Stimulated activated naive CD8-positive, alpha-beta T cell treated with anti-CD3 and anti-CD28 coated beads, Interleukin-15, Interleukin-2, amounts not matched to agents 100 ng/mL and 50 ng/mL, for 24 hours (primary cell): ENCODE measurements around the gene VAMP1.
"Not testable (repeated sequence)": the region's sequence is repeated elsewhere in the genome, so short reads cannot be mapped to it uniquely, and the experiment has no call there.

ENCODE experiments used
- H3K27ac Mint-ChIP-seq: one replicate; pipeline ENCODE4 v1.8.0; 2021; ENCODE audit warnings: mild to moderate bottlenecking, mixed read lengths
- H3K27me3 Mint-ChIP-seq: one replicate; pipeline ENCODE4 v1.8.0; 2021; ENCODE audit warnings: mixed read lengths
- H3K36me3 Mint-ChIP-seq: one replicate; pipeline ENCODE4 v1.8.0; 2021; ENCODE audit warnings: low read depth, mixed read lengths
- H3K4me1 Mint-ChIP-seq: one replicate; pipeline ENCODE4 v1.8.0; 2021; ENCODE audit warnings: low read depth, mixed read lengths
- H3K4me3 Mint-ChIP-seq: one replicate; pipeline ENCODE4 v1.8.0; 2021; ENCODE audit warnings: mild to moderate bottlenecking, mixed read lengths
- H3K9me3 Mint-ChIP-seq: one replicate; pipeline ENCODE4 v1.8.0; 2021; ENCODE audit warnings: mixed read lengths

VAMP1 gene

DNA sequence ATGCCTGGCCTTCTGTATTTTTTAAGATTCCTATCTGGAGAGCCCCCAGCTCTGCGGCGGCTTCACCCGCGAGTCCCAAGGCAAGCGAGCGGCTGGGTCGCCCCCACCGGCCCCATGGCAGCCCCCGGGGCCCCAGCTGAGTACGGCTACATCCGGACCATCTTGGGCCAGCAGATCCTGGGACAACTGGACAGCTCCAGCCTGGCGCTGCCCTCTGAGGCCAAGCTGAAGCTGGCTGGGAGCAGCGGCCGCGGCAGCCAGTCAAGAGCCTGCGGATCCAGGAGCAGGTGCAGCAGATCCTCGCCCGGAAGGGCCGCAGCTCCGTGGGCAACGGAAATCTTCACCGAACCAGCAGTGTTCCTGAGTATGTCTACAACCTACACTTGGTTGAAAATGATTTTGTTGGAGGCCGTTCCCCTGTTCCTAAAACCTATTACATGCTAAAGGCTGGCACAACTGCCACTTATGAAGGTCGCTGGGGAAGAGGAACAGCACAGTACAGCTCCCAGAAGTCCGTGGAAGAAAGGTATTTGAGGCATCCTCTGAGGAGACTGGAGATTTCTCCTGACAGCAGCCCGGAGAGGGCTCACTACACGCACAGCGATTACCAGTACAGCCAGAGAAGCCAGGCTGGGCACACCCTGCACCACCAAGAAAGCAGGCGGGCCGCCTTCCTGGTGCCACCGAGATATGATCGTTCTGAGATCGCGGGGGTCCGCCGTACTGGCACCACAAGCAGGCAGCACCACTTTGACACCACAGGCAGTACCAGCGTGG, 7.3 kb upstream of the VAMP1 start:
- not testable (repeated sequence) for H3K27ac Mint-ChIP-seq, H3K4me1 Mint-ChIP-seq, H3K4me3 Mint-ChIP-seq, H3K9me3 Mint-ChIP-seq, H3K36me3 Mint-ChIP-seq, H3K27me3 Mint-ChIP-seq

DNA sequence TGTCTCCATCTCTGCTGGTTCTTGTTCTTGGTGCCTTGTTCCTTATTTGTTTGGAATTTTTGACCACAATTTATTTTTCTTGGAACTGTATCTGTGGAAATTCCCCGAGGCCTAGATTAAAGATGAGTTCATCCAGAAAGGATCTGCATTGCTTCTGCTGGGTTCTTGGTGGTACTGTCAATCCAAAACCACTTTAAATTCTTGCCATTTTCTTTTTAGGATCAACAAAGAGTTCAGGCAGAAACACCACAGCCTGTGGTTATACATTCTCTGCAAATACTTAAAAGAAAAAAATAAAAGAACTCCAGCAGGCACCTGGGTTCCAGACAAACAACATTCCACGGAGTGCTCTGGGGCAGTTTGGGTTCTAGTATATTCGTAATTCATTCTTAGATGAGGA, 6.0 kb upstream of the VAMP1 start:
- Mint-ChIP-seq H3K27ac (no peak overlapping the region), H3K4me1 (peaks cover 8% of the 10 kb centered on the region), H3K36me3 (no peaks in the 10 kb centered on the region), H3K4me3 (no peak overlapping the region), H3K9me3 (no peaks in the 10 kb centered on the region), H3K27me3 (no peaks in the 10 kb centered on the region)

DNA sequence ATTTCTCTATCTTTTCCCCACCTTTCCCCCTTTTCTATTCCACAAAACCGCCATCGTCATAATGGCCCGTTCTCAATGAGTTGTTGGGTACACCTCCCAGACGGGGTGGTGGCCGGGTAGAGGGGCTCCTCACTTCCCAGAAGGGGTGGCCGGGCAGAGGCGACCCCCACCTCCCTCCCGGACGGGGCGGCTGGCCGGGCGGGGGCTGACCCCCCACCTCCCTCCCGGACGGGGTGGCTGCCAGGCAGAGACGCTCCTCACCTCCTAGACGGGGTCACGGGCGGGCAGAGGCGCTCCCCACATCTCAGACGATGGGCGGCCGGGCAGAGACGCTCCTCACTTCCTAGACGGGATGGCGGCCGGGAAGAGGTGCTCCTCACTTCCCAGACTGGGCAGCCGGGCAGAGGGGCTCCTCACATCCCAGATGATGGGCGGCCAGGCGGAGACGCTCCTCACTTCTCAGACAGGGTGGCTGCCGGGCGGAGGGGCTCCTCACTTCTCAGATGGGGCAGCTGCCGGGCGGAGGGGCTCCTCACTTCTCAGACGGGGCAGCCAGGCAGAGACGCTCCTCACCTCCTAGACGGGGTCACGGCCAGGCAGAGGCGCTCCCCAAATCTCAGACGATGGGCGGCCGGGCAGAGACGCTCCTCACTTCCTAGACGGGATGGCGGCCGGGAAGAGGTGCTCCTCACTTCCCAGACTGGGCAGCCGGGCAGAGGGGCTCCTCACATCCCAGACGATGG, 4.9 kb upstream of the VAMP1 start:
- H3K4me3 Mint-ChIP-seq, H3K27ac Mint-ChIP-seq, H3K9me3 Mint-ChIP-seq, H3K27me3 Mint-ChIP-seq, H3K36me3 Mint-ChIP-seq: not testable (repeated sequence)
- H3K4me1 Mint-ChIP-seq: peaks cover 16% of the 10 kb centered on the region

DNA sequence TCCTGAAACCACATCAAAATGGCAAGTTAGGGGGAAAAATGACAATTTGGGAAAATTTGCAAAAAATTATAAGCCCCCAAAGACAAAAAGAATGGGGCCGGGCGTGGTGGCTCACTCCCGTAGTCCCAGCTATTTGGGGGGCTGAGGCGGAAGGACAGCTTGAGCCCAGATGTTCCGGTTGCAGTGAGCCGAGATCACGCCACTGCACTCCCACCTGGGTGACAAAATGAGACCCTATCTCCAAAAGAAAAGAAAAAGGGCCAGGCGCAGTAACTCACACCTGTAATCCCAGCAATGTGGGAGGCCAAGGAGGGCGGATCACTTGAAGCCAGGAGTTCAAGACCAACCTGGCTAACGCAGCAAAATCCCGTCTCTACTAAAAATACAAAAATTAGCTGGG, 2.0 kb upstream of the VAMP1 start:
- H3K36me3 Mint-ChIP-seq: peaks cover 25% of the 10 kb centered on the region
- H3K27me3 Mint-ChIP-seq: no peaks in the 10 kb centered on the region
- peaks cover 41% of the 10 kb centered on the region for H3K4me1 Mint-ChIP-seq
- H3K9me3 Mint-ChIP-seq: no peaks in the 10 kb centered on the region
- H3K27ac Mint-ChIP-seq: no peak overlapping the region
- no peak overlapping the region for H3K4me3 Mint-ChIP-seq

DNA sequence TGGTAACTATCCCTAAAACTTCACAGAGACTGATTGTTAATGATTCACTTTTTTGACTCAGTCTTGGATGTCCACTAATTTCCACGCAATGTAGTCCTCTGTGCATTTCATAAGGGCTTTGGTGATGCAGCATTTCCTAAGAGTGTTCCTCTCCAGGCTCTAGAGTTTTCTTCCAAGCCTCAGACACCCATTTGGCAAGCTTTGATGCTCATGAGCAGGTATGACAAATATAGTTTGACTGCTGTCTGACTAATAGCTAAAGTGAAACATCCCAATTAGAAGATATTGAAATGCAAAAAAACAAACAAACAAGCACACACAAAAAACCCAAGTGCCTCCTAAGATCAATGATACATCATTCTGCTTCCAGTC, 1.5 kb upstream of the VAMP1 start:
- Mint-ChIP-seq H3K36me3 (peaks cover 30% of the 10 kb centered on the region), H3K9me3 (no peaks in the 10 kb centered on the region), H3K4me1 (peaks cover 46% of the 10 kb centered on the region), H3K4me3 (no peak overlapping the region), H3K27ac (no peak overlapping the region), H3K27me3 (no peaks in the 10 kb centered on the region)

DNA sequence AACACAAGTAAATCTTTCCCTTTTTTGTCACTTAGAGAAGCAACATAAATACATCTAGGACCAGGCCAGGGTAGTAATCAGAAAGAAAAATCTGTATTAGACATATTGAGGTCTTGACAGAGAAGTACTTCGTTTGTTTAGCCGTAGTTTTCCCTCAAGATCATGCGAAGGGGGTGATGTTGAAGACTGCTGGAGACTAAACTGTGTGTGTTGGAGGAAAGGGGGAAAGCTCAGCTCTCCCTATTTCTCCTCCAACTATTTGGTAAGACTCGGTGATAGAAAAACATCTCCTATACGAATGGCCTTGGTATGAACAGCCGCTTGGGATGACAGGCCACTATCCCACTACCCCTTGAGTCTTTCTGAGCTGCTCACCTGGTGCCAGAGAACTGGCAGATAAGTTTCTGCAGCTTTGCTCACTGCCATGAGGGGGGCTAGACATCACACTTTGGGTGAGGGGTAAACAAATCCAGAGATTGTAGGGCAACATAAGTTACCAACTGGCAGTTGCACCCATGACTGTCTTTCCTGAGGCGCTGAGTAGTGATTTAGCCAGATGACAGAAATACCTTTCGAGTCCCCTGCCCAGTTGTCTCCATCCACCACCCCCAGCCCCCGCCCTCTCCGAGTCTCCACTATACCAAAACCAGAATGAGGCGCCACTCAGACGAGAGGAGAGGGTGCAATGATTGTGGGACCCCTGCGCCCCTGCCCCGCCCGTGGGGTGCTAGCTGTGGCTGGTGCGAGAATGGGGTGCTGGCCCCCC, 685 bp downstream of the VAMP1 start:
- Mint-ChIP-seq H3K27me3 (no peaks in the 10 kb centered on the region), H3K27ac (peak overlapping the region; percentile 85), H3K9me3 (no peaks in the 10 kb centered on the region), H3K4me1 (peaks cover 67% of the 10 kb centered on the region), H3K4me3 (peak overlapping the region; percentile 95), H3K36me3 (peaks cover 50% of the 10 kb centered on the region)

DNA sequence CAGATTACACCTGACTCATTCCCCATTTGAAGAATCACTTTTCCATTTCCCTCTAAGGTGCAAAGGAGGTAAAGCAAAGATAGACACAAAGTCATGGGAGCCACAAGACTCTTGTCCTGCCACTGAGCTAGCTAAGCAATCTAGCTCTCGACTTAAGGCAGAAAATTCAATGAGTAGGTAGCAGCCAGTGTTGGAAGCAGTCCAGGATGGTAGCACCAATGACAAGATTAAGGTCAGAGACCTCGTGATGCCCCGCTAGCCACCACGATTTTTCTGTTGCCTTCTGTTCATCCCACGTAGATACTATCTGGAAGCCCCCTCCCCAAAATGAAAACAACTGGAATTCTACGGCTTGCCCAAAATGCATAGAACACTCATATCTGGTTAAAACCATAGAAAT, 1.4 kb downstream of the VAMP1 start:
- Mint-ChIP-seq H3K9me3 (no peaks in the 10 kb centered on the region), H3K4me3 (peak overlapping the region; percentile 95), H3K27me3 (no peaks in the 10 kb centered on the region), H3K4me1 (peaks cover 74% of the 10 kb centered on the region), H3K27ac (peak overlapping the region; percentile 85), H3K36me3 (peaks cover 57% of the 10 kb centered on the region)

DNA sequence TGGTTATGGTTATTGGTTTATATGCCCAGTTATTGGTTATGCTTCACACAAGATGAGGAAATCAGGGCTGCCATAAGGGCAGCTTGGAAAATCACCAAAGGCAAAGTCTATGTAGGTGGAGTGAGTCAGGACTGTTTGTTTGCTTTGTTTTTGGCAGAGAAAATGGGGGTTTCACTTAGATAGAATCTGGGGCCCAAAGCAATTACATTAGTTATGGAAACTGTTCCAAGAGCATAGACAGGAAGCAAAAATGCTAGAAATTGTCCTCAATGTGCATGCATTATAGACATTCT, 2.2 kb downstream of the VAMP1 start:
- no peaks in the 10 kb centered on the region for H3K27me3 Mint-ChIP-seq
- H3K4me1 Mint-ChIP-seq: peaks cover 82% of the 10 kb centered on the region
- peak overlapping the region; percentile 95 for H3K4me3 Mint-ChIP-seq
- H3K27ac Mint-ChIP-seq: peak overlapping the region; percentile 85
- H3K9me3 Mint-ChIP-seq: no peaks in the 10 kb centered on the region
- H3K36me3 Mint-ChIP-seq: peaks cover 66% of the 10 kb centered on the region

DNA sequence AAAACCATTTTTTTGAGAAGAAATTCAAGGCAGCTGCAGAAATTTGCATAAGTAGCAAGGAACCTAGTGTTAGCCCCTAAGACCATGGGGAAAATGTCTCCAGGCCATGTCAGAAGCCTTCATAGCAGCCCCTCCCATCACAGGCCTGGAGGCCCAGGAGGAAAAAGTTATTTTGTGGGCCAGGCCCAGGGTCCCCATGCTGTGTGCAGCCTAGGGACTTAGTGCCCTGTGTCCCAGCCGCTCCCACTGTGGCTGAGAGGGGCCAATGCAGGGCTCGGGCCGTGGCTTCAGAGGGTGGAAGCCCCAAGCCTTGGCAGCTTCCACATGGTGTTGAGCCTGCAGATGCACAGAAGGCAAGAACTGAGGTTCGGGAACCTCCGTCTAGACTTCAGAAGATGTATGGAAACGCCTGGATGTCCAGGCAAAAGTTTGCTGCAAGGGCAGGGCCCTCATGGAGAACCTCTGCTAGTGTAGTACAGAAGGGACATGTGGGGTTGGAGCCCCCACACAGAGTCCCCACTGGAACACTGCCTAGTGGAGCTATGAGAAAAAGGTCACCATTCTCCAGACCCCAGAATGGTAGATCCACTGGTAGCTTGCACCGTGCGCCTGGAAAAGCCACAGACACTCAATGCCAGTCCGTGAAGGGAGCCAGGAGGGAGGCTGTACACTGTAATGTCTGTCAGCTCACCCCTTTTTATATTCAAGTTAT, 2.8 kb downstream of the VAMP1 start:
- Mint-ChIP-seq H3K36me3 (peaks cover 71% of the 10 kb centered on the region), H3K4me3 (peak overlapping the region; percentile 95), H3K27ac (peak overlapping the region; percentile 85), H3K4me1 (peaks cover 87% of the 10 kb centered on the region)
- not testable (repeated sequence) for H3K9me3 Mint-ChIP-seq, H3K27me3 Mint-ChIP-seq

DNA sequence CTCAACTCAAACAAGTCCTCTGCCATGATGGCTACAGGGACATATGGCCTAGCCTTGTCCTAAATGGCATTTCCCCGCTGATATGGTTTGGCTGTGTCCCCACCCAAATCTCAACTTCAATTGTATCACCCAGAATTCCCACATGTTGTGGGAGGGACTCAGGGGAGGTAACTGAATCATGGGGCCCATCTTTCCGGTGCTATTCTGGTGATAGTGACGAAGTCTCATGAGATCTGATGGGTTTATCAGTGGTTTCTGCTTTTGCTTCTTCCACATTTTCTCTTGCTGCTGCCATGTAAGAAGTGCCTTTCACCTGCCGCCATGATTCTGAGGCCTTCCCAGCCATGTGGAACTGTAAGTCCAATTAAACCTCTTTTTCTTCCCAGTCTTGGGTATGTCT, 3.7 kb downstream of the VAMP1 start:
- not testable (repeated sequence) for H3K27me3 Mint-ChIP-seq, H3K9me3 Mint-ChIP-seq
- Mint-ChIP-seq H3K4me1 (peaks cover 91% of the 10 kb centered on the region), H3K36me3 (peaks cover 80% of the 10 kb centered on the region), H3K27ac (peak overlapping the region; percentile 85), H3K4me3 (peak overlapping the region; percentile 95)

DNA sequence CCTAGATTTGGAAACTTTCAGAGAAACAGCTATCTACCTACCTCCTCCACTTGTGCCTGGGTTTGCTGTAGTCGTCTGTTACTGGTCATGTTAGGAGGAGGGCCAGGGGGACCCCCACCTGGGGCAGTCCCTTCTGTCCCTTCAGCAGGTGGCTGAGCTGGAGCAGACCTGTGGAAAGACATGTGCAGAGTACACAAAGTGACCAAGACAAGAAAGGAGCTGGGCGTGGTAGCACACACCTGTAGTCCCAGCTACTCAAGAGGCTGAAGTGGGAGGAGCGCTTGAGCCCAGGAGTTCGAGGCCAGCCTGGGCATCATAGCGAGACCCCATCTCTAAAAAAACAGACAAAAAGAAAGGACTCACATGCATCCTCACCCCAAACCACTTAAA, 4.3 kb downstream of the VAMP1 start:
- H3K36me3 Mint-ChIP-seq: peaks cover 86% of the 10 kb centered on the region
- H3K27me3 Mint-ChIP-seq: no peaks in the 10 kb centered on the region
- H3K4me3 Mint-ChIP-seq: peak overlapping the region; percentile 95
- peaks cover 92% of the 10 kb centered on the region for H3K4me1 Mint-ChIP-seq
- H3K9me3 Mint-ChIP-seq: no peaks in the 10 kb centered on the region
- H3K27ac Mint-ChIP-seq: peak overlapping the region; percentile 85

DNA sequence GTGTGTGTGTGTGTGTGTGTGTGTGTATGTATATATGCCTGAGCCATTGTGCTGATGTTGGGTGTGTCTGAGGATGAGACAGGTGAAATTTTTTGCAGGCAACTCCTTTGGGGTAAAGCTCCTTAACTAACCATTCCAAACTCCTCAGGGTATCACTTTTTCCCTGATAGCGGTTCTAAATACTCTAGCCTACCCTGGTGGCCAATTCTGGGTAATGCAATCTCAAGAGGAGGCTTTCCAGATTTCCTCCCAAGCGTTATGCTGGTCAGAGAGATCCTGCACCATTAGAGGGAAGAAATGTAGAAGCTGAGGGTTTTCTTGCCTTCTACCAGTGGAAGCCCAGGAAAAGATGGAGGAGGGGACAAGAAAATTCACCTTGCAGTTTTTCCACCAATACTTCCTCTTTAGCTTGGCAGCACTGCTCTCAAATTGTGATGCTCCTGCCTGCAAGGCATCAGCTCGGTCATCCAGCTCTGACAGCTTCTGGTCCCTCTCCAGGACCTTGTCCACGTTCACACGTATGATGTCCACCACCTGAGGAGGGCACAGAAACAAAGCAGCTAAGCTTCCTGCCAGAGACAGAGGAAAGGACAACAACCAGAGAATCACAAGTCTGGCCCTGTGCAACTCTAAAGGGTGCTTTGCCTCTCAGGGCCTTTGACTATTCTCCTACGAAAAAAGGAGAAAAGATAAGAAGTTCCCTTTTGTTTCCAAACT, 4.9 kb downstream of the VAMP1 start:
- peak overlapping the region; percentile 87 for H3K27ac Mint-ChIP-seq
- H3K36me3 Mint-ChIP-seq: peaks cover 92% of the 10 kb centered on the region
- H3K27me3 Mint-ChIP-seq: no peaks in the 10 kb centered on the region
- H3K4me3 Mint-ChIP-seq: peak overlapping the region; percentile 68
- H3K4me1 Mint-ChIP-seq: peaks cover 92% of the 10 kb centered on the region
- H3K9me3 Mint-ChIP-seq: no peaks in the 10 kb centered on the region

DNA sequence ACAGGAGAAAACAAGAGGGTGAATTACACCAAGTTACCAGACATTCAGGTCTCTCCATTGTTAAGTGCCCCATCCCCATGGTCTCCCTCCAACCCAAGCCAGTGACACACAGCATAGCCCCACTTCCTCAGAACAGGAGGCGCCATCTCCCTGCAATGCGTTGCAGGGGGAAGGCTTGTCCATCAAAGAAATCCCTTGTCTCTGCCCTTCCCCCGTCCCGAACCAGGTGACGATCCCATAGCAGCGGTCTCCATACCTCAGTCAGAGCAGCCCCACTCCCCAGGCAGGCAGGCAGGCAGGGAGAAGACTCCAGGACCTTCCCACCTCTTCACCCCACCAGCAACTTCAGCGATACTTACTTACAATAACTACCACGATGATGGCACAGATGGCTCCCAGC, 5.9 kb downstream of the VAMP1 start:
- Mint-ChIP-seq H3K9me3 (no peaks in the 10 kb centered on the region), H3K4me1 (peaks cover 97% of the 10 kb centered on the region), H3K36me3 (peaks cover 96% of the 10 kb centered on the region), H3K27me3 (no peaks in the 10 kb centered on the region), H3K4me3 (peak overlapping the region; percentile 82), H3K27ac (peak overlapping the region; percentile 97)

DNA sequence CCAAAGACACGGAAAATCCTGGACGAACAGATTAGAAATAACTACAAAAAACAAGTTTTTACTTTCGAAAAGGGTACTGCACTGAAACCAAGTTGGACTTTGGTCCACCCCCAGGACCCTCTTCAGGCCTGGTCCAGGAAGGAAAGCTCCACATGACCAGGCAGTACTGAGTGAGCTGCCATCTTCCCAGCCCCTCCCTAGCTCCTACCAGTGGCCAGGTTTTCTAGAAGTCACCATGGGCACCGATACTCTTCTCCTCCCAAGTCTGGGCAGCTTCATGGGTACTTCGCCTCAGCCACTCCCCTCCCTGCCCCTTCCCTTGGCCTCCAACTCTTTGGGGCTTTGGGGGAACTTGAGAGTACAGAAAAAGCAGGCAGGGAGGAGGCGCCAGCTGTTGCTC, 6.6 kb downstream of the VAMP1 start:
- Mint-ChIP-seq H3K4me3 (peak overlapping the region; percentile 82), H3K4me1 (peaks cover 97% of the 10 kb centered on the region), H3K36me3 (peaks cover 96% of the 10 kb centered on the region), H3K27ac (peak overlapping the region; percentile 97), H3K27me3 (no peaks in the 10 kb centered on the region), H3K9me3 (no peaks in the 10 kb centered on the region)
